GM12878 (cell line): ENCODE results near the gene TRIM67. TPM values are rescaled to one million over a fixed set of nuclear protein-coding genes. Genes with fewer than 3 reads are reported as not detected.

Source experiments
- ATAC-seq: fragments of 200-7000 bp; cut with Tn5 transposase; 3 replicates; pipeline ENCODE4 v1.9.1; 2020; ENCODE audit warnings: mild to moderate bottlenecking, moderate library complexity
- BruUV-seq: library from RNA; stranded (reverse); fragments of 400-500 nt; replicated peaks from 2 replicates; lab custom pipeline; 2021; lab: Mats Ljungman, UMichigan
- CTCF ChIA-PET: fragments of 300-600 bp; sonication (Branson Sonifier 250); formaldehyde crosslinking; extraction: SDS; loops from one replicate; lab custom pipeline; 2021; ENCODE audit warnings: inconsistent platforms; lab: Yijun Ruan, JAX
- POLR2A ChIA-PET: fragments of 350-600 bp; formaldehyde crosslinking; extraction: SDS; loops from one replicate; lab custom pipeline; 2021; ENCODE audit warnings: inconsistent platforms; lab: Charles Lee
- RAD21 ChIA-PET: fragments of 300-600 bp; sonication (Branson Sonifier 250); formaldehyde crosslinking; loops from one replicate; lab custom pipeline; 2023; ENCODE audit warnings: antibody characterized with exemption; ENCODE audit not compliant: unreplicated experiment; lab: Charles Lee
- SMC1A ChIA-PET: fragments of 300-600 bp; sonication (Branson Sonifier 250); formaldehyde crosslinking; loops from one replicate; lab custom pipeline; 2023; ENCODE audit not compliant: unreplicated experiment, uncharacterized antibody; lab: Charles Lee
- DNase-seq: peaks from one replicate; pipeline ENCODE4 v3.0.0-alpha.2; 2011; ENCODE audit warnings: low read depth, low spot score
- FAIRE-seq: peaks from 3 replicates; lab custom pipeline; 2011; peaks lifted over from hg19 to GRCh38; lab: Jason Lieb, UNC
- H2AFZ ChIP-seq: 2 replicates; pipeline ENCODE4 v1.6.0; 2011; ENCODE audit warnings: low read depth, low read length, control low read depth; ENCODE audit not compliant: control insufficient read depth
- H3K27ac ChIP-seq: 2 replicates; pipeline ENCODE4 v1.5.1; 2011; ENCODE audit warnings: control low read depth; ENCODE audit not compliant: control insufficient read depth, insufficient read depth
- H3K27me3 ChIP-seq, 2 experiments: replicated peaks in 1 of 2; 2 replicates each; pipeline versions ENCODE4 v1.6.0 to v1.6.1; 2011; ENCODE audit warnings: low read length in 1 of 2; ENCODE audit not compliant: control insufficient read depth in 2 of 2, insufficient read depth in 2 of 2
- H3K36me3 ChIP-seq, 2 experiments: 2 replicates each; pipeline ENCODE4 v1.5.1; 2011; ENCODE audit warnings: low read length in 1 of 2; ENCODE audit not compliant: control insufficient read depth in 2 of 2, insufficient read depth in 2 of 2
- H3K4me1 ChIP-seq: 2 replicates; pipeline ENCODE4 v1.6.1; 2011; ENCODE audit warnings: mild to moderate bottlenecking, low read length, moderate library complexity, mixed read lengths; ENCODE audit not compliant: control insufficient read depth, insufficient read depth
- H3K4me2 ChIP-seq: 2 replicates; pipeline ENCODE4 v1.6.0; 2011; ENCODE audit warnings: control low read depth; ENCODE audit not compliant: control insufficient read depth, insufficient read depth
- H3K4me3 ChIP-seq: fragments of 200-600 bp; sonication (generic); 2 replicates; pipeline ENCODE4 v1.5.1; 2016
- H3K79me2 ChIP-seq: 2 replicates; pipeline ENCODE4 v1.6.0; 2011; ENCODE audit warnings: low read length; ENCODE audit not compliant: control insufficient read depth, insufficient read depth
- H3K9ac ChIP-seq: 2 replicates; pipeline ENCODE4 v1.8.0; 2011; ENCODE audit warnings: low read length, control low read depth, mixed read lengths; ENCODE audit not compliant: control insufficient read depth, insufficient read depth
- H3K9me3 ChIP-seq: replicated peaks from 3 replicates; pipeline ENCODE4 v1.5.1; 2011; ENCODE audit warnings: mild to moderate bottlenecking, low read length; ENCODE audit not compliant: control insufficient read depth, insufficient read depth
- H4K20me1 ChIP-seq: 2 replicates; pipeline ENCODE4 v1.6.0; 2011; ENCODE audit not compliant: control insufficient read depth, insufficient read depth
- CHD4 ChIP-seq: fragments of 200-600 bp; sonication (generic); IDR thresholded peaks from 2 replicates; pipeline ENCODE4 v1.6.1; 2016; ENCODE audit warnings: mild to moderate bottlenecking
- E2F8 ChIP-seq: fragments of 450-650 bp; IDR thresholded peaks from 2 replicates; pipeline ENCODE4 v1.6.1; 2018; ENCODE audit warnings: mild to moderate bottlenecking, low read depth, moderate library complexity; ENCODE audit not compliant: partially characterized antibody
- MYB ChIP-seq: fragments of 150-350 bp; IDR thresholded peaks from 2 replicates; pipeline ENCODE4 v1.6.1; 2014; ENCODE audit warnings: mild to moderate bottlenecking, low read depth, low read length, borderline replicate concordance
- NFIC ChIP-seq: IDR thresholded peaks from 2 replicates; pipeline ENCODE4 v1.6.1; 2012; ENCODE audit warnings: low read depth, mild to moderate bottlenecking, inconsistent platforms, low read length, moderate library complexity
- NKRF ChIP-seq: fragments of 450-650 bp; conservative IDR thresholded peaks from 2 replicates; pipeline ENCODE4 v1.6.1; 2017; ENCODE audit warnings: mild to moderate bottlenecking, moderate library complexity
- NR2C2 ChIP-seq: IDR thresholded peaks from 2 replicates; pipeline ENCODE4 v1.6.1; 2011; ENCODE audit warnings: borderline replicate concordance, low read depth; ENCODE audit not compliant: control insufficient read depth, insufficient read length
- POU2F2 ChIP-seq: IDR thresholded peaks from 3 replicates; pipeline ENCODE4 v1.6.1; 2011; ENCODE audit warnings: low read depth, mild to moderate bottlenecking, low read length, borderline replicate concordance
- RB1 ChIP-seq: fragments of 450-650 bp; formaldehyde crosslinking; IDR thresholded peaks from 2 replicates; pipeline ENCODE4 v1.6.1; 2017; ENCODE audit warnings: mild to moderate bottlenecking, borderline replicate concordance
- STAT1 ChIP-seq: fragments of 450-650 bp; conservative IDR thresholded peaks from 2 replicates; pipeline ENCODE4 v1.6.1; 2014; ENCODE audit warnings: antibody characterized with exemption, mild to moderate bottlenecking
- TARDBP ChIP-seq: IDR thresholded peaks from 2 replicates; pipeline ENCODE4 v1.6.1; 2016; ENCODE audit warnings: borderline replicate concordance
- TCF3 ChIP-seq: IDR thresholded peaks from 2 replicates; pipeline ENCODE4 v1.6.1; 2012; ENCODE audit warnings: low read depth, mild to moderate bottlenecking, low read length, borderline replicate concordance; ENCODE audit not compliant: insufficient read depth
- ZNF217 ChIP-seq: fragments of 450-650 bp; IDR thresholded peaks from 2 replicates; pipeline ENCODE4 v1.6.1; 2017; ENCODE audit warnings: antibody characterized with exemption, mild to moderate bottlenecking
- WGBS: methylation state at CpG from one replicate; pipeline ENCODE4 v1.1.6; 2016; ENCODE audit warnings: low lambda C conversion rate; ENCODE audit not compliant: insufficient replicate concordance, insufficient coverage; ENCODE audit errors: missing lambda C conversion rate; 5-methylcytosine and 5-hydroxymethylcytosine counted together
- in situ Hi-C: fragments of 300-500 bp; cut with MboI; formaldehyde crosslinking; loops from 9 replicates; pipeline ENCODE4 v1.14.3; 2018; ENCODE audit warnings: mixed read lengths
- intact Hi-C: fragments of 100-400 bp; cut with micrococcal nuclease; formaldehyde crosslinking; loops from one replicate; pipeline ENCODE4 v1.14.2; 2022; ENCODE audit not compliant: unreplicated experiment
- polyA plus RNA-seq, 11 experiments: library from polyadenylated mRNA; depleted of rRNA in 4 of 11; unstranded in 6 of 11; stranded (reverse) in 5 of 11; fragments of >200 nt; fragmentation: Nextera tagmentation in 4 of 11; fragmentation: Illumina TruSeq in 1 of 11; extraction: Ambion mirVana in 4 of 11; extraction: Trizol in 1 of 11; gene quantifications; 1 replicate in 1 of 11; 2 replicates in 10 of 11; pipeline versions ENCODE4 v1.2.1 to v1.2.3, GENCODE V29; 2011 to 2016; ENCODE audit warnings: inconsistent platforms in 2 of 11, missing spikeins in 2 of 11, low read depth in 1 of 11
- total RNA-seq, 4 experiments: library from RNA; depleted of rRNA in 3 of 4; stranded (reverse); fragments of >200 nt in 3 of 4; fragmentation: Illumina TruSeq in 1 of 4; extraction: Trizol in 1 of 4; gene quantifications; 2 replicates each; pipeline versions ENCODE4 v1.2.1 to v1.2.3, GENCODE V29; 2013 to 2021
- TF ChIP-seq, protein P1 (sequence below): IDR thresholded peaks from 2 replicates; pipeline ENCODE4 v1.6.1; 2012; ENCODE audit warnings: low read length, inconsistent platforms
- TF ChIP-seq, protein P2 (sequence below): fragments of 450-650 bp; IDR thresholded peaks from 2 replicates; pipeline ENCODE4 v1.6.1; 2017; ENCODE audit warnings: antibody characterized with exemption, mild to moderate bottlenecking, moderate library complexity

Gene TRIM67
- total and polyA plus RNA-seq, 10 of the 15 experiments (the other 5 are each of a cell fraction or from before 2014, with no cell fraction given), result under 0.01 to 0.01 TPM; not detected in 8

DNA sequence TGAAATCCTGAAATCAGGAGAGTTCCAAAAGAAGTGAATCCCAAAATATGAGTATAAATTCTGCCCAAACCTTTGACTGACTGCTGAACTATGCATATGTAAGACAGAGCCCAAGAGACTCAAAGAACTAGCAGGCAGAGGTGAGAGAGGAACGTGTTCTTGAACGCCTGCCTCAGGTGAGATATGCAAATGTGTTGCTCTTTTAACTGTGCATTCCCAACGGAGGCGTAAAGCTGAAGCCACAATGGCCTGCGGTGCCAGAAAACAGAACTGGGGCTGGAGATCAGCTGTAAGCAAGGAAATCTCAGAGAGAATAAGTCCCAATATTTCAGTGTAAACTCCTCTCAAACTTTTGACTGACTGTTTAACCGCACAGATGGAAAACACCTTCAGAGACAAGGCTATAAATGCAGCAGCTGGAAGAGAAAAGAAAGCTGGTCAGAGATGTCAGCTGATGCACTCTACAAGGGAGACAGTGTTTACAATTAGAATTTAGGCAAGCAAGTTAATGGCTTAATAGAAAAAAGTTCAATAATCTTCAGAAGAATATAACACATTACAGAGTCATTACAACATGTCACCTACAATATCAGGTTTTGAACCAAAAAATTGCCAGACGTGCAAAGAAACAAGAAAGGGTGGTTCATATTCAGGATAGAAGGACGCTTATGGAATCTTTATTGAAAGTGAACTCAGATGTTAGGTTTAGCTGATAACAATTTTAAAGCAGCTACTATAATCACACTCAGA is 43.0 kb upstream of the TRIM67 start:
- in situ Hi-C loops (no loop called here), intact Hi-C loops (no loop called here)
- FAIRE-seq, result no peak
- no peak for DNase-seq
- Histone ChIP-seq H3K9ac (no peak overlapping the region), H3K27me3 (no peaks in the 10 kb centered on the region), H3K36me3 (no peaks in the 10 kb centered on the region), H3K4me3 (no peak overlapping the region), H3K9me3 (no peaks in the 10 kb centered on the region; the same call in 2 of the 3 replicates), H3K4me2 (no peak overlapping the region), H3K27ac (no peak overlapping the region), H2AFZ (no peak overlapping the region), H3K79me2 (no peaks in the 10 kb centered on the region), H4K20me1 (no peaks in the 10 kb centered on the region), H3K4me1 (no peaks in the 10 kb centered on the region)
- RAD21 ChIA-PET, result no interaction called here
- SMC1A ChIA-PET, result no interaction called here
- POLR2A ChIA-PET, result no interaction called here
- CTCF ChIA-PET, result interaction anchor here (1.1 kb wide), 1 partner anchor 12 kb away, joined by 4 read pairs; no protein-coding TSS in a partner anchor
- WGBS, result 38% methylated on average over 8 of the region's 8 CpGs
- ATAC-seq, result no peak
- BruUV-seq, result no TSS peak
- no peak for TF ChIP-seq POU2F2
- no peak for TF ChIP-seq CHD4
- no peak for TF ChIP-seq NR2C2
- TF ChIP-seq E2F8, result no peak
- TF ChIP-seq NKRF, result no peak
- TF ChIP-seq, protein P1, sequence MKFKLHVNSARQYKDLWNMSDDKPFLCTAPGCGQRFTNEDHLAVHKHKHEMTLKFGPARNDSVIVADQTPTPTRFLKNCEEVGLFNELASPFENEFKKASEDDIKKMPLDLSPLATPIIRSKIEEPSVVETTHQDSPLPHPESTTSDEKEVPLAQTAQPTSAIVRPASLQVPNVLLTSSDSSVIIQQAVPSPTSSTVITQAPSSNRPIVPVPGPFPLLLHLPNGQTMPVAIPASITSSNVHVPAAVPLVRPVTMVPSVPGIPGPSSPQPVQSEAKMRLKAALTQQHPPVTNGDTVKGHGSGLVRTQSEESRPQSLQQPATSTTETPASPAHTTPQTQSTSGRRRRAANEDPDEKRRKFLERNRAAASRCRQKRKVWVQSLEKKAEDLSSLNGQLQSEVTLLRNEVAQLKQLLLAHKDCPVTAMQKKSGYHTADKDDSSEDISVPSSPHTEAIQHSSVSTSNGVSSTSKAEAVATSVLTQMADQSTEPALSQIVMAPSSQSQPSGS, result no peak
- no peak for TF ChIP-seq RB1
- no peak for TF ChIP-seq ZNF217
- no peak for TF ChIP-seq MYB
- TF ChIP-seq, protein P2, sequence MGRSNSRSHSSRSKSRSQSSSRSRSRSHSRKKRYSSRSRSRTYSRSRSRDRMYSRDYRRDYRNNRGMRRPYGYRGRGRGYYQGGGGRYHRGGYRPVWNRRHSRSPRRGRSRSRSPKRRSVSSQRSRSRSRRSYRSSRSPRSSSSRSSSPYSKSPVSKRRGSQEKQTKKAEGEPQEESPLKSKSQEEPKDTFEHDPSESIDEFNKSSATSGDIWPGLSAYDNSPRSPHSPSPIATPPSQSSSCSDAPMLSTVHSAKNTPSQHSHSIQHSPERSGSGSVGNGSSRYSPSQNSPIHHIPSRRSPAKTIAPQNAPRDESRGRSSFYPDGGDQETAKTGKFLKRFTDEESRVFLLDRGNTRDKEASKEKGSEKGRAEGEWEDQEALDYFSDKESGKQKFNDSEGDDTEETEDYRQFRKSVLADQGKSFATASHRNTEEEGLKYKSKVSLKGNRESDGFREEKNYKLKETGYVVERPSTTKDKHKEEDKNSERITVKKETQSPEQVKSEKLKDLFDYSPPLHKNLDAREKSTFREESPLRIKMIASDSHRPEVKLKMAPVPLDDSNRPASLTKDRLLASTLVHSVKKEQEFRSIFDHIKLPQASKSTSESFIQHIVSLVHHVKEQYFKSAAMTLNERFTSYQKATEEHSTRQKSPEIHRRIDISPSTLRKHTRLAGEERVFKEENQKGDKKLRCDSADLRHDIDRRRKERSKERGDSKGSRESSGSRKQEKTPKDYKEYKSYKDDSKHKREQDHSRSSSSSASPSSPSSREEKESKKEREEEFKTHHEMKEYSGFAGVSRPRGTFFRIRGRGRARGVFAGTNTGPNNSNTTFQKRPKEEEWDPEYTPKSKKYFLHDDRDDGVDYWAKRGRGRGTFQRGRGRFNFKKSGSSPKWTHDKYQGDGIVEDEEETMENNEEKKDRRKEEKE, result no peak
- TF ChIP-seq NFIC, result no peak
- no peak for TF ChIP-seq STAT1
- TF ChIP-seq TCF3, result no peak
- TF ChIP-seq TARDBP, result no peak
